NOMO-1 treated with dmso at 0.1 percent for 144 hours (cell line): Measurements from ENCODE around the gene KLF11.
A peak's percentile ranks its signal among the peaks of the same experiment; 100 is the strongest.

Source experiments
- DNase-seq: peaks from one replicate; lab custom pipeline; 2025; ENCODE audit not compliant: unreplicated experiment; lab: John Stamatoyannopoulos, UW

The KLF11 gene

GRCh38 chr2:10043256-10043905, at the start of gene KLF11:
TSS of gene KLF11 (plus strand) at chr2:10043550. CDS start at chr2:10043717, 167 bp downstream.
- DNase-seq: peak; percentile 93

DNA sequence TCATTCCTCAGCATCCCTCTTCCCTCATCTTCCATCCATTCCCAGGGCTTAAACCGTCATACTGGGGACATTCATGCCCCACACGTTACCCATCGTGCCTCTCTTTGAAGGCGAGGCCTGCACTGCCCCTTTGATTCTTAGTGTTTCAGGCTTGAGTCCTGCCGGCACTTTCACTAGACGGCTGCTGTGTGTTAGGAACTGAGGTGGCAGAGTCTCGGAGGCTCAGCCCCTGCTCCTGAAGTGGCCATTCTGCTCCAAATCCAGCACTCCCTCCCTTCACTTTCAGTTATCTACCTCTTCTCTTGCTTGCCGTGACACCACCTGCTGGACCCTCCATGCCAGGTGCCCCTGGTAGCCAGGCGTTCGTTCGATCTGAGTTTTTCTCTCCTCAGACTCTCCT, 48.9 kb upstream of the KLF11 start:
- no peak for DNase-seq

- DNase-seq: no peak
These were observed 48.3 kb upstream of the KLF11 start for GRCh38 chr2:9995059-9995458.

GRCh38 chr2:9996321-9996720, 47.0 kb upstream of the KLF11 start:
- no peak for DNase-seq

DNA sequence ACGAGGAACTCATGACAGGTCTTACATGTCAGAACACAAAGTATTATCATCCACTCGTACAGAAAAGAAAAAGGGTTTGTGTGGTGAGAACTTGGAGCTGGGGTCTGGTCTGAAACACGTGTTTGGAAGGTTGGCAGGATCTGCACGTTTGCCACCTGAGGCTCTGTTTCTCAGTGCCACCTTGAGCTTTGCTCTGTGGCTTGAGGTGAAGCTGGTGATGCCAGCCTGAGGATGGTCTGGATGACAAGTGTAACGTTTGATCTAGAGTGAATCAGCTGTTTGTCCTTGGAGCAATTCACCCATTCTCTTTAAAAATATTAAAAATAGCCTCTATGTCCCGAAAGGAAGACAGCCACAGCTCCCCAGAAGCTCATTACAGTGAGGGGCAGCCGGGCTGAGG, 45.4 kb upstream of the KLF11 start:
- no peak for DNase-seq

DNA sequence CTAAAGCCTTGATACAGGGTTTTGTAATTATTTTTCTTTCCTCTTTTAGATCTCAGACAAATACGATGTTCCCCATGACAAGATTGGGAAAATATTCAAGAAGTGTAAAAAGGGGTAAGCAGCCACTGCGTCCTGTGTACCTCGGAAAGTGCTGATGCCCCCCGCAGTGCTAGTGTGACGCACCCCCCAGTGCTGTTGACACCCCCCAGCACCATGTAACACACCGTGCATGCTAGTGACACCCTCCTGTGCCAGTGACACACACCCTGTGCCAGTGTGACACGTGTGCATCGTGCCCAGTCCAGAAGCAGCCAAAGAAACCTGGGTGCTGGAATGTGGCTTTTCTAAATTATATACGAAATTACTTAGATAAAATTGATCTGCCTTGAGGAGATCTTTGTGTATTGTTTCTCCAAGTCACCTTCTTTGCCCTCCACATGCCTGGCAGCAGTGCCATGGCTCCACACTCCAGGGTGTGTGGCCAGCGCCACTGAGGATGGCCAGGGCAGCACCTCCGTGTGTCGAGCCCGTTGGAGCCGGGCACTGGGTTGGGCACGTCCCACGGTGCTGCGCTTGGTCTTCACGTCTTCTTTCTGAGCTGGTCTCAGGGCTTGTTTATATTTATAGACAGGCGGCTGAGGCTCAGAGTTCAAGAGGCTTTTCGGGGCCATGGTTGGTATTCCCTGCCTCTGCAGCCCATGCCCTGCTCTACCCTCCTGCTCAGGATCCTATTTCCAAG, 44.3 kb upstream of the KLF11 start:
- no peak for DNase-seq

DNA sequence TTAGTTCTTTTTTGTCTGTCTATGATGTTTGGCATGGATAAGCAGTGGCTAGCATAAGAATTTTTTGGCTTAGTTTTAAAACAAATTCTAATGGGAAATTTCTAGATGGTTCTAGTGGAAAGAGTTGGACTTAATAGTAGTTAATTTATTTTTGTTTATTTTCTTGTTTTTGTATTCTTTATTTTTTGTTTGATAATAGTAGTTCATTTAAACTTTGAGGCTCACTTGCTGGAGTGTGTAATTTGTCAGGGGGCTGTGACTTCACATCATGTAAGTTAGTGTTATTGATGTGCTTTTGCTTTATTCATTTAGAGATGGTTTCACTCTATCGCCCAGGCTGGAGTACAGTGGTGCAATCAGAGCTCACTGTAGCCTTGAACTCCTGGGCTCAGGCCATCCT, 43.7 kb upstream of the KLF11 start:
- DNase-seq: no peak

DNA sequence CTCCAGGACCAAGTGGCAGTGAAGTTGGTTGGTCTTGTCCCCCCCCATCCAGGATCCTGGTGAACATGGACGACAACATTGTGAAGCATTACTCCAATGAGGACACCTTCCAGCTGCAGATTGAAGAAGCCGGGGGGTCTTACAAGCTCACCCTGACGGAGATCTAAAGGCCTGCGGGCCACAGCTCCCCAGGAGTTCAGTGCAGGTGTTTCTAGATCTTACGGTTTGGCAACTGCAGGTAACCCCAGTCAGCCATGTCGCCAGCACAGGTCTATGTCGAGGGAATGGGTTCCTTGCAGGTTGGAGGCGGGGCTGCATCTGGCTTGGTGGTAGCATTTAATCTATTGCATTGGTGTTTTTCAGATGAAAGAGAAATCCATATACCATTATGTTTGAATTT, 42.8 kb upstream of the KLF11 start:
- DNase-seq: no peak

DNA sequence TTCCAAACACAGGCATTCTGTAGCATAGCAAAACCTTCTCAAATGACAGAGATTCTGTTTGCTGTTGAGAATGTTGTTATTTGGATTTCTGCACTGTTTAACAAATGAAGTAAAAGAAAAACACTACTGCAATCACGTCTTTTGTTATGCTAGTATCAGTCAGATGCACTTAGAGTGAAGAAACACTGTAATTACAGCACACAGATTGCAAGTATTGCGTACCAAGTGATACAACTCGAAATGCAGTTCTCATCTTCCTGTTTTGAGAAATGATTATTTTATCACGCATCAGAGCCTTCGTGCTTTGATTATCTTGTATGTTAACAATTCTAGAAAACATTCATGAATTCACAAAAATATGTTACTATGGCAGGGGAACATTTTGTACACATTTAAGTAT, 41.8 kb upstream of the KLF11 start:
- DNase-seq: no peak

GRCh38 chr2:10002109-10002508, 41.2 kb upstream of the KLF11 start:
- DNase-seq: no peak

GRCh38 chr2:10002681-10003080, 40.7 kb upstream of the KLF11 start:
- DNase-seq: no peak

DNA sequence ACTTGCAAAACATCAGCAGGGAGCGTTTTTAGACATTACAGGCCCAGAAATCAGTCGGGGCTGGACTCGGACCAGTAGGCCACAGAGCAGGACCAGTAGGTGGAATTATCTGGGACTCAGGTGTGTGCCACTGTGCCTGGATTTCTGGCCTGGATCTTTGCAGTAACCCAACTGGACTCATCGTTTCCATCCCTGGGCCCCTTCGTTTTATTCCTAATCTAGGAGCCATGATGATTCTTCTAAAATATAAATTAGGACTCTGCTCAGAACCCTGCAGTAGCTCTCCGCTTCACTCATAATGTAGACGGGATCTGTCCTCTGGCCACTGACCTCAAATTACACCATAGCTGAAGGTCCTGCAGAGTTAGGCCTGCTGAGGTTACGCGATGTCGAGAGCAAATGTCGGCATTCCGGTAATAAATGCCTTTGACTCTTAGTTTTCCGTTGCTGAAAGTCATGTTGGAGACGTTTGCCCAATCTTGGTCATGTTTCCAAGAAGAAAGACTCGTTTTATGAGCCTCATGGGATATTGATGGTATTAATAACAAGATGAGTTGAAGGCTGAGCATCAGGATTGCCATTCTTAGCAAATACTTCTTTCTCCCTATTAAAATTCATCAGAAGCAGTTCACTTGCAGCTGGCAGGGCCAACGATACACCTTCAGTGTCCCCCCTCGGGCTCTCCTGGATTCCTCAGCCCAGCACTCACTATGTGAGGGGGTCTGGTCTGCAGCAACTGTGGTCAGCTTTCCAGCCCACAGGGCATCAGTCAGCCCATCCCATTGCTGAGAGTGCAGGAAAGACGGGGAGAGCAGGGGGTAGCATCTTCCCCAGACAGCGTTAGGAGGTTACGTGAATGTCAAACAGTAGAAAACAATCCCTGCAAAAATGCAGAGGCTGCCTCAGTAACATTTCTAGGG, 39.9 kb upstream of the KLF11 start:
- DNase-seq: no peak

DNA sequence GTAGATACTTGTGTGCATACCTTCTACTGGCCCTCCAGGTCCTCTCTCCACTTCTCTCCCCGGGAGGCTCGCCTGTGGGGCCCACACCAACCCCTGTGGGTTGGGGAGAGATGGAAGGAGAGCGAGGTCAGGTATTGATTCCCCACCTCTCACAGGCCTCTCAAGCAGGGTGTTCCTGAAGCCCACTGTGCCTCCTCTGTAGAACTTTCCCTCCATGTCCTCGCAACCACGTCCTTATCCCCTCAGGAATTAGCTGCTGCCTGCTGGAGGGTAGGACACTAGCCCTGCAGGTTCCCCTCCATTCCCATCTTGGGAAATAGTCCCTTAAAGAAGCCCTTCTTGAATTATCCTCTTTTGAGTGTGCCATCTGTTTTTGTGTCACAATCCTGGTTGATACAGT, 38.9 kb upstream of the KLF11 start:
- no peak for DNase-seq

DNA sequence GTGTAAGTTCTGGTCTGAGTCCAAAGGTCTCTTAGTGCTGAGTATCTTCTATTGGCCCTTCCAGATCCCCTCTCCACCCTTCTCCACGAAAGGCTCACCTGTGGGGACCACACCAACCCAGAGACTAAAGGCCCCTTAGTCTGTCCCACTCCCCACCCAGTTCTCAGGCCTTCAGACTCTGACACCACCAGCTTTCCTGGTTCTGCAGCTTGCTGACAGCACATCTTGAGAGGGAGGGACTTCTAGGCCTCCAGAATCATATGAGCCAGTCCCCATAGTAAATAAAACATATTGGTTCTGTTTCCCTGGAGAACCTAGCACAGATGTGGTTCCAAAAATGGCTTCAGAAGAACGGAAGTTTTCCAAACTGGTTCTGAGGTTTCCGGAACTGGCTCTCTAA, 38.5 kb upstream of the KLF11 start:
- no peak for DNase-seq

DNA sequence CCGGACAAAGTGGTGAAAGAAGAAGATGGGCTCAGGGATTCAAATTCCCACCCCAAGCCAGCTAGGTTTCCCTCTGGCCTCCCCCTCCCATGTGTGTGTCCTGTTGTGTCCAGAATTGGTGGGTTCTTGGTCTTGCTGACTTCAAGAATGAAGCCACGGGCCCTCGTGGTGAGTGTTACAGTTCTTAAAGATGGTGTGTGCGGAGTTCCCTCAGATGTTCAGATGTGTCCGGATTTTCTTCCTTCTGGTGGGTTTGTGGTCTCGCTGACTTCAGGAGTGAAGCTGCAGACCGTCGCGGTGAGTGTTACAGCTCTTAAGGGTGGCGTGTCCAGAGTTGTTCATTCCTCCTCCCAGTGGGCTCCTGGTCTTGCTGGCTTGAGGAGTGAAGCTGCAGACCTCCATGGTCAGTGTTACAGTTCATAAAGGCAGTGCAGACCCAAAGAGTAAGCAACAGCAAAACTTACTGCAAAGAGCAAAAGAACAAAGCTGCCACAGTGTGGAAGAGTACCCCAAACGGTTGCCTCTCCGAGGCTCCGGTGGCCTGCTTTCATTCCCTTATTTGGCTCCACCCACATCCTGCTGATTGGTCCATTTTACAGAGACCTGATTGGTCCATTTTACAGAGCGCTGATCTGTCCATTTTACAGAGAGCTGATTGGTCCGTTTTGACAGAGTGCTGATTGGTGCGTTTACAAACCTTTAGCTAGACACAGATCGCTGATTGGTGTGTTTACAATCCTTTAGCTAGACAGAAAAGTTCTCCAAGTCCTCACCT, 37.7 kb upstream of the KLF11 start:
- no peak for DNase-seq

- no peak for DNase-seq
These were observed 36.9 kb upstream of the KLF11 start for GRCh38 chr2:10006236-10007161.

DNA sequence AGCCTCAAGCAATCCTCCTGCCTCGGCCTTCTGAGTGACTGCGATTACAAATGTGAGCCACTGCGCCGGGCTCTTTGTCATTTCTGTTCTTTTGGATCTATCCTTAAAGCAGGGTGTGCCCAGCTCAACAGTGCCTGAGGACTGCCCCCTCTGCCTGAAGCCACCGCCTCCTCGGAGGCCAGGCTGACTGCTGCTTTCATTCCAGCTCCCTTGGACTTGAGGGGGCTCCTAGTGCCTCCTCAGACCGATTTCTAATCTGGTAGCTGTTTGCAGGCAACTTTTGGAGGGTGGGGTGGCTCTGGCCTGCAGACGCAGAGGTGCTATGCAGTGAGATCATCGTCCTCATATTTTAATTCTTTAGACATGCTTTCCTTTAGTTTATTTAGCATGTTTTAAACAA, 35.9 kb upstream of the KLF11 start:
- DNase-seq: no peak

- no peak for DNase-seq
These were observed 35.2 kb upstream of the KLF11 start for GRCh38 chr2:10007921-10008808.

DNA sequence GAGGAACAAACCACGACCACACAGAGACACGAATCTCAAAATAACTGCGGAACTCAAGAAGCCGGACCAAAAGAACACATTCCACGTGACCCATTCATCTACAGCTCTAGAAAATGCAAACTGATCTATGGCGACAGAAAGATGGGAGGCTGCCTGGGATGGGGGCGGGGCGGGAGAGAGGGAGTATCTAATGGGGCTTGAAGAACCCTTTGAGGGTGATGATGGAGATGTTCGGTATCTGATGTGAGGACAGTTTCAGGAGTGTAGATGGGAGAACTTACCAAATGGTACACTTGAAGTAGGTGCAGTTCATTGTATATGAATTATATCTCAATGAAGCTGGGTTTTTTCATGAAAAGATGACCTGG, 34.6 kb upstream of the KLF11 start:
- DNase-seq: no peak
